H1 (cell line): Measurements from ENCODE around the gene ANKRD13C. TPM values are rescaled to one million over a fixed set of nuclear protein-coding genes. Genes with fewer than 3 reads are reported as not detected.
"Not testable (repeated sequence)": the region's sequence is repeated elsewhere in the genome, so short reads cannot be mapped to it uniquely, and the experiment has no call there.

ENCODE experiments used
- CTCF ChIA-PET: fragments of 300-600 bp; sonication (Branson Sonifier 250); formaldehyde crosslinking; loops from one replicate; lab custom pipeline; 2021; ENCODE audit not compliant: partially characterized antibody; lab: Charles Lee
- POLR2A ChIA-PET: fragments of 300-600 bp; sonication (Branson Sonifier 250); formaldehyde crosslinking; loops from one replicate; lab custom pipeline; 2021; ENCODE audit warnings: inconsistent platforms; ENCODE audit not compliant: partially characterized antibody; lab: Charles Lee
- DNase-seq, 2 experiments: peaks; one replicate each; pipeline versions ENCODE4 v3.0.0 to v3.0.0-alpha.2; 2010 to 2022; ENCODE audit warnings: low spot score in 2 of 2, low read depth in 1 of 2, mixed read lengths in 1 of 2
- FAIRE-seq: peaks from 2 replicates; lab custom pipeline; 2011; peaks lifted over from hg19 to GRCh38; lab: Jason Lieb, UNC
- H2AFZ ChIP-seq: 2 replicates; pipeline ENCODE4 v1.8.1; 2012; ENCODE audit warnings: low read length, inconsistent platforms
- H2AK5ac ChIP-seq: 2 replicates; pipeline ENCODE4 v1.6.1; 2013; ENCODE audit warnings: low read depth, low read length
- H2BK120ac ChIP-seq: replicated peaks from 2 replicates; pipeline ENCODE3; 2013; ENCODE audit warnings: low read depth, low read length, inconsistent platforms
- H2BK12ac ChIP-seq: 2 replicates; pipeline ENCODE4 v1.6.1; 2013; ENCODE audit warnings: low read depth, low read length
- H2BK15ac ChIP-seq: 2 replicates; pipeline ENCODE4 v1.6.1; 2013; ENCODE audit warnings: low read length
- H2BK20ac ChIP-seq: 2 replicates; pipeline ENCODE4 v1.6.1; 2013; ENCODE audit warnings: low read length
- H2BK5ac ChIP-seq: 2 replicates; pipeline ENCODE4 v1.6.1; 2013; ENCODE audit warnings: low read depth, low read length
- H3K14ac ChIP-seq: 2 replicates; pipeline ENCODE4 v1.6.1; 2013; ENCODE audit warnings: inconsistent platforms; ENCODE audit not compliant: insufficient read length
- H3K18ac ChIP-seq: 2 replicates; pipeline ENCODE4 v1.6.1; 2013; ENCODE audit warnings: low read length; ENCODE audit errors: extremely low read depth
- H3K23ac ChIP-seq: 2 replicates; pipeline ENCODE4 v1.6.1; 2013; ENCODE audit warnings: inconsistent platforms; ENCODE audit not compliant: insufficient read length
- H3K23me2 ChIP-seq: 2 replicates; pipeline ENCODE4 v1.6.1; 2013; ENCODE audit warnings: low read depth, low read length
- H3K27ac ChIP-seq: 2 replicates; pipeline ENCODE4 v1.6.1; 2011; ENCODE audit warnings: low read depth, low read length, inconsistent platforms
- H3K27me3 ChIP-seq, 4 experiments: replicated peaks in 1 of 4; 1 replicate in 1 of 4; 2 replicates in 3 of 4; pipeline versions ENCODE4 v1.6.1 to v1.8.1; 2011 to 2013; ENCODE audit warnings: low read length in 3 of 4, mild to moderate bottlenecking in 3 of 4, inconsistent platforms in 2 of 4, mixed read lengths in 2 of 4, moderate library complexity in 1 of 4; ENCODE audit not compliant: control insufficient read depth in 3 of 4, insufficient read depth in 3 of 4; ENCODE audit errors: extremely low read depth in 1 of 4
- H3K36me3 ChIP-seq, 4 experiments: 2 replicates each; pipeline versions ENCODE4 v1.6.1 to v1.8.1; 2011 to 2013; ENCODE audit warnings: mild to moderate bottlenecking in 4 of 4, low read length in 3 of 4, moderate library complexity in 2 of 4, control low read depth in 1 of 4, inconsistent platforms in 1 of 4; ENCODE audit not compliant: insufficient read depth in 4 of 4, control insufficient read depth in 2 of 4
- H3K4ac ChIP-seq: replicated peaks from 2 replicates; pipeline ENCODE3; 2013; ENCODE audit warnings: low read length, low read depth, mixed read lengths, inconsistent platforms; ENCODE audit not compliant: insufficient read length
- H3K4me1 ChIP-seq, 4 experiments: replicated peaks in 1 of 4; 1 replicate in 1 of 4; 2 replicates in 3 of 4; pipeline versions ENCODE4 v1.6.1 to v1.8.1; 2011 to 2013; ENCODE audit warnings: low read length in 3 of 4, inconsistent platforms in 2 of 4, mixed read lengths in 1 of 4; ENCODE audit not compliant: insufficient read depth in 4 of 4, control insufficient read depth in 3 of 4
- H3K4me2 ChIP-seq, 2 experiments: 2 replicates each; pipeline versions ENCODE4 v1.6.1 to v1.8.1; 2011 to 2013; ENCODE audit warnings: low read depth in 2 of 2, low read length in 2 of 2, control low read depth in 1 of 2, inconsistent platforms in 1 of 2, mild to moderate bottlenecking in 1 of 2; ENCODE audit not compliant: insufficient read depth in 1 of 2
- H3K4me3 ChIP-seq, 4 experiments: fragments of 200-600, 300-600 bp in 1 of 4; sonication (generic), shearing (Covaris generic), sonication (Bioruptor Twin) in 1 of 4; 2 replicates each; pipeline versions ENCODE4 v1.5.1 to v1.8.1; 2011 to 2016; ENCODE audit warnings: low read length in 4 of 4, low read depth in 3 of 4, control low read depth in 2 of 4, inconsistent platforms in 2 of 4, mild to moderate bottlenecking in 2 of 4, mixed read lengths in 1 of 4, moderate library complexity in 1 of 4; ENCODE audit not compliant: insufficient read depth in 2 of 4; ENCODE audit errors: extremely low read depth in 1 of 4
- H3K56ac ChIP-seq: replicated peaks from 2 replicates; pipeline ENCODE3; 2013; ENCODE audit warnings: low read depth, mild to moderate bottlenecking, mixed read lengths, low read length, inconsistent platforms; ENCODE audit not compliant: insufficient read length
- H3K79me1 ChIP-seq: 2 replicates; pipeline ENCODE4 v1.6.1; 2013; ENCODE audit warnings: low read depth, low read length, control low read depth
- H3K79me2 ChIP-seq, 2 experiments: 2 replicates each; pipeline versions ENCODE4 v1.6.1 to v1.8.1; 2012 to 2013; ENCODE audit warnings: low read length in 2 of 2, mild to moderate bottlenecking in 2 of 2, inconsistent platforms in 1 of 2; ENCODE audit not compliant: insufficient read depth in 2 of 2, control insufficient read depth in 1 of 2
- H3K9ac ChIP-seq, 4 experiments: replicated peaks in 1 of 4; 1 replicate in 1 of 4; 2 replicates in 3 of 4; pipeline versions ENCODE4 v1.6.1 to v1.8.1; 2011 to 2013; ENCODE audit warnings: low read depth in 3 of 4, low read length in 3 of 4, control low read depth in 2 of 4, mild to moderate bottlenecking in 2 of 4, moderate library complexity in 2 of 4, inconsistent platforms in 1 of 4; ENCODE audit errors: extremely low read depth in 1 of 4
- H3K9me3 ChIP-seq, 2 experiments: 2 replicates each; pipeline versions ENCODE4 v1.6.1 to v1.8.1; 2012 to 2013; ENCODE audit warnings: mild to moderate bottlenecking in 2 of 2, moderate library complexity in 2 of 2, control low read depth in 1 of 2, inconsistent platforms in 1 of 2, low read depth in 1 of 2, low read length in 1 of 2, mixed read lengths in 1 of 2; ENCODE audit not compliant: insufficient read depth in 2 of 2
- H4K20me1 ChIP-seq, 2 experiments: replicated peaks in 1 of 2; 2 replicates each; pipeline versions ENCODE3 to v1.8.1; 2011 to 2013; ENCODE audit warnings: inconsistent platforms in 2 of 2, low read length in 2 of 2, mild to moderate bottlenecking in 1 of 2; ENCODE audit not compliant: insufficient read depth in 2 of 2, control insufficient read depth in 1 of 2
- H4K5ac ChIP-seq: 2 replicates; pipeline ENCODE4 v1.6.1; 2013; ENCODE audit warnings: low read length, low read depth, mixed read lengths, inconsistent platforms; ENCODE audit not compliant: insufficient read length
- H4K8ac ChIP-seq: 2 replicates; pipeline ENCODE4 v1.8.0; 2013; ENCODE audit warnings: mild to moderate bottlenecking, moderate library complexity, low read length, inconsistent platforms; ENCODE audit not compliant: insufficient read depth; ENCODE audit errors: extremely low read depth
- H4K91ac ChIP-seq: replicated peaks from 2 replicates; pipeline ENCODE3; 2013; ENCODE audit warnings: low read length, mixed read lengths, inconsistent platforms; ENCODE audit not compliant: insufficient read length
- WGBS, 2 experiments: shearing (Covaris generic) in 1 of 2; methylation state at CpG; one replicate each; pipeline versions ENCODE4 v1.1.6 to v1.1.7; 2013 to 2015; ENCODE audit warnings: low lambda C conversion rate in 2 of 2, mixed read lengths in 2 of 2, inconsistent platforms in 1 of 2, low coverage in 1 of 2, missing lambda C conversion rate in 1 of 2; ENCODE audit not compliant: insufficient replicate concordance in 2 of 2, insufficient coverage in 1 of 2, insufficient read length in 1 of 2; ENCODE audit errors: extremely low coverage in 1 of 2, missing lambda C conversion rate in 1 of 2; 5-methylcytosine and 5-hydroxymethylcytosine counted together
- polyA plus RNA-seq, 7 experiments: library from polyadenylated mRNA; depleted of rRNA in 3 of 7; stranded (reverse) in 5 of 7; unstranded in 2 of 7; fragments of >200 nt in 5 of 7; fragments of 200-250 nt in 2 of 7; gene quantifications; 1 replicate in 5 of 7; 2 replicates in 1 of 7; 4 replicates in 1 of 7; pipeline versions ENCODE4 v1.2.1 to v1.2.3, GENCODE V29; 2011 to 2013; ENCODE audit warnings: missing spikeins in 2 of 7, mixed read lengths in 2 of 7
- total RNA-seq: library from RNA; stranded (reverse); fragmentation: NEBNext Ultra II Directional; extraction: Animal tissue kit (Norgen Biotek cat#: 25700); gene quantifications from 2 replicates; pipeline ENCODE4 v1.2.1, GENCODE V29; 2021

Gene ANKRD13C
- total and polyA plus RNA-seq, 2 of the 8 experiments (the other 6 are each of a cell fraction or from before 2014, with no cell fraction given) = 4.8 to 21.7 TPM

GRCh38 chr1:70349799-70350198 lies 4.7 kb downstream of the ANKRD13C start:
- H2BK15ac ChIP-seq, H3K14ac ChIP-seq, H4K8ac ChIP-seq, H3K23ac ChIP-seq, H2BK20ac ChIP-seq, H2AK5ac ChIP-seq, H3K9ac ChIP-seq, H3K4me2 ChIP-seq, H2BK12ac ChIP-seq, H3K56ac ChIP-seq, H4K5ac ChIP-seq, H3K4me1 ChIP-seq, DNase-seq, H3K4ac ChIP-seq, H3K9me3 ChIP-seq, H3K18ac ChIP-seq, H3K27me3 ChIP-seq, FAIRE-seq, H4K91ac ChIP-seq, H2BK5ac ChIP-seq, H3K4me3 ChIP-seq, H4K20me1 ChIP-seq, H2BK120ac ChIP-seq, H3K79me1 ChIP-seq, H2AFZ ChIP-seq, H3K27ac ChIP-seq, H3K23me2 ChIP-seq, H3K36me3 ChIP-seq: not testable (repeated sequence)
- 91% methylated on average over 4 of the region's 4 CpGs; no CpG with 5 or more reads in 1 of the 2 experiments for WGBS, 2 experiments
- ChIA-PET POLR2A (interaction anchor here (0.6 to 5.4 kb wide), 5 partner anchors 12 to 108 kb away, joined by 3 to 33 read pairs (median 4); partner anchors contain the start of gene CTH), CTCF (interaction anchor here (0.6 kb wide), 1 partner anchor 21 kb away, joined by 4 read pairs; no protein-coding TSS in a partner anchor)
- H3K79me2 ChIP-seq = peaks cover 6 to 91% of the 10 kb centered on the region in 2 experiments
